HCT116 (cell line): ENCODE data around the gene CEP131.
A peak's percentile ranks its signal among the peaks of the same experiment; 100 is the strongest.

Experiments used
- ELF1 ChIP-seq: IDR thresholded peaks from 2 replicates; pipeline ENCODE4 v1.6.1; 2012; ENCODE audit warnings: low read depth, borderline replicate concordance
- EZH2 ChIP-seq: fragments of 200-600 bp; sonication (generic); IDR thresholded peaks from 2 replicates; pipeline ENCODE4 v1.6.1; 2017; ENCODE audit warnings: antibody characterized with exemption, mixed run types
- EZH2phosphoT487 ChIP-seq: fragments of 200-600 bp; IDR thresholded peaks from 2 replicates; pipeline ENCODE4 v1.6.1; 2018; ENCODE audit warnings: antibody characterized with exemption, borderline replicate concordance
- FOSL1 ChIP-seq: IDR thresholded peaks from 2 replicates; pipeline ENCODE4 v1.6.1; 2012; ENCODE audit warnings: low read depth
- POLR2A ChIP-seq: IDR thresholded peaks from 2 replicates; pipeline ENCODE4 v1.7.0; 2011; ENCODE audit warnings: borderline replicate concordance; ENCODE audit not compliant: insufficient read depth, insufficient read length; ENCODE audit errors: extremely low read depth
- POLR2AphosphoS5 ChIP-seq: IDR thresholded peaks from 2 replicates; pipeline ENCODE4 v1.6.1; 2011; ENCODE audit warnings: mild to moderate bottlenecking, low read depth, low read length, moderate library complexity
- RAD21 ChIP-seq: IDR thresholded peaks from 2 replicates; pipeline ENCODE4 v1.6.1; 2012; ENCODE audit warnings: low read depth, mild to moderate bottlenecking
- SIN3A ChIP-seq: IDR thresholded peaks from 2 replicates; pipeline ENCODE4 v1.6.1; 2012; ENCODE audit warnings: low read depth
- YY1 ChIP-seq: IDR thresholded peaks from 2 replicates; pipeline ENCODE4 v1.6.1; 2011; ENCODE audit warnings: low read length, low read depth, moderate library complexity, mild to moderate bottlenecking; ENCODE audit not compliant: insufficient replicate concordance; ENCODE audit errors: extremely low read depth
- ZNF274 ChIP-seq: fragments of 200-500 bp; sonication (Bioruptor generic); IDR thresholded peaks from 2 replicates; pipeline ENCODE4 v1.6.1; 2014; ENCODE audit warnings: mild to moderate bottlenecking, low read depth, low read length, inconsistent platforms
- TF ChIP-seq, protein P1 (sequence below), 3 experiments: fragments of 200-600 bp in 1 of 3; sonication (generic) in 1 of 3; IDR thresholded peaks in 2 of 3; conservative IDR thresholded peaks in 1 of 3; 2 replicates each; pipeline ENCODE4 v1.5.1; 2012 to 2017; ENCODE audit warnings: low read depth in 2 of 3, low read length in 2 of 3, antibody characterized with exemption in 1 of 3, borderline replicate concordance in 1 of 3, control low read depth in 1 of 3, mild to moderate bottlenecking in 1 of 3, mixed read lengths in 1 of 3, mixed run types in 1 of 3, moderate library complexity in 1 of 3; ENCODE audit not compliant: insufficient read depth in 1 of 3
- TF ChIP-seq, protein P2 (sequence below): IDR thresholded peaks from 2 replicates; pipeline ENCODE4 v1.6.1; 2012; ENCODE audit warnings: low read depth

DNA sequence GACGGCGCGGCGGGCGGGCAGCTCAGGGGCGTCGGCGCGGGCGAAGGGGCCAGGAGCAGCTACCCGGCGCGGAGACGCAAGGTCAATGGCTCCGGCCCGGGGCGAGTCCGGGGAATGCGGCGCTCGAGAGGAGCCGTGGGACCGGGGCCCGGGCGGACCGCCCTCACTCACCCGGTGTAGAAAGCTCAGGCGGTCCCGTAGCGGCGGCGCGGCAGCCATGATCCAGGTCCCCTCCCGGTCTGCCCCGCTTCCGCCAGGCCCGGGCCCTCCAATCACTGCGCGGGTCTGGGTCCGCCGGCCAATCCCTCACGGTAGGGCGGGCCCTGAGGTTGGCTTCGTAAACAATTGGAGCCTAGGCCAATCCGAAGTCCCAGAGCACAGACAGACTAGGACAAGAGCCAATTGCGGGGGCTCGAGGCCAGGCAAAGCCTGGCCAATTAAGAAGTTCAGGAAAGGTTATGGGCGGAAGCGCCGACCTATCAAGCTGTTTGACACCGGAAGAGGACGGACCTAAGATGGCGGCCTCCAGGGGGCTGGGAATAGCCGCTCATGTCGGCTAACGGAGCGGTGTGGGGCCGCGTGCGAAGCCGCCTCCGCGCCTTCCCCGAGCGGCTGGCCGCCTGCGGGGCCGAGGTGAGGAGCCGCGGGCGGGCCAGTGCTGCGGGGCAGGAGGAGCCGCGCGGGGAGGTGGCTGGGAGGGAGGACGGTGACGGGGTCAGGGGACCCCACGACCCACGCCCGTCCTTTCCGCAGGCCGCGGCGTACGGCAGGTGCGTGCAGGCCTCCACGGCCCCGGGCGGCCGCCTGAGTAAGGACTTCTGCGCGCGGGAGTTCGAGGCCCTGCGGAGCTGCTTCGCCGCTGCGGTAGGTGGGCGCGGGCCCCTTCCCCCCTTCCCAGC, 16.3 kb upstream of the CEP131 start, which contains the start of the genes NDUFAF8 and TEPSIN:
- TF ChIP-seq, protein P1, sequence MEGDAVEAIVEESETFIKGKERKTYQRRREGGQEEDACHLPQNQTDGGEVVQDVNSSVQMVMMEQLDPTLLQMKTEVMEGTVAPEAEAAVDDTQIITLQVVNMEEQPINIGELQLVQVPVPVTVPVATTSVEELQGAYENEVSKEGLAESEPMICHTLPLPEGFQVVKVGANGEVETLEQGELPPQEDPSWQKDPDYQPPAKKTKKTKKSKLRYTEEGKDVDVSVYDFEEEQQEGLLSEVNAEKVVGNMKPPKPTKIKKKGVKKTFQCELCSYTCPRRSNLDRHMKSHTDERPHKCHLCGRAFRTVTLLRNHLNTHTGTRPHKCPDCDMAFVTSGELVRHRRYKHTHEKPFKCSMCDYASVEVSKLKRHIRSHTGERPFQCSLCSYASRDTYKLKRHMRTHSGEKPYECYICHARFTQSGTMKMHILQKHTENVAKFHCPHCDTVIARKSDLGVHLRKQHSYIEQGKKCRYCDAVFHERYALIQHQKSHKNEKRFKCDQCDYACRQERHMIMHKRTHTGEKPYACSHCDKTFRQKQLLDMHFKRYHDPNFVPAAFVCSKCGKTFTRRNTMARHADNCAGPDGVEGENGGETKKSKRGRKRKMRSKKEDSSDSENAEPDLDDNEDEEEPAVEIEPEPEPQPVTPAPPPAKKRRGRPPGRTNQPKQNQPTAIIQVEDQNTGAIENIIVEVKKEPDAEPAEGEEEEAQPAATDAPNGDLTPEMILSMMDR (IDR thresholded peaks at IDR 0.05 in 2 of 3, conservative IDR thresholded peaks at IDR 0.05 in 1 of 3; ENCODE audit: borderline replicate concordance in 1 of 3, insufficient read depth in 1 of 3, low read depth in 2 of 3, low read length in 2 of 3), result no peak
- peak; percentile 97 for TF ChIP-seq YY1
- TF ChIP-seq FOSL1, result no peak
- TF ChIP-seq EZH2phosphoT487, result no peak
- peak; percentile 99; the same call in 1 of the 2 replicates for TF ChIP-seq ELF1
- TF ChIP-seq POLR2A, result peak; percentile 24
- TF ChIP-seq EZH2, result no peak
- TF ChIP-seq RAD21, result no peak
- no peak for TF ChIP-seq ZNF274
- TF ChIP-seq SIN3A, result peak; percentile 84; the same call in 1 of the 2 replicates
- TF ChIP-seq, protein P2, sequence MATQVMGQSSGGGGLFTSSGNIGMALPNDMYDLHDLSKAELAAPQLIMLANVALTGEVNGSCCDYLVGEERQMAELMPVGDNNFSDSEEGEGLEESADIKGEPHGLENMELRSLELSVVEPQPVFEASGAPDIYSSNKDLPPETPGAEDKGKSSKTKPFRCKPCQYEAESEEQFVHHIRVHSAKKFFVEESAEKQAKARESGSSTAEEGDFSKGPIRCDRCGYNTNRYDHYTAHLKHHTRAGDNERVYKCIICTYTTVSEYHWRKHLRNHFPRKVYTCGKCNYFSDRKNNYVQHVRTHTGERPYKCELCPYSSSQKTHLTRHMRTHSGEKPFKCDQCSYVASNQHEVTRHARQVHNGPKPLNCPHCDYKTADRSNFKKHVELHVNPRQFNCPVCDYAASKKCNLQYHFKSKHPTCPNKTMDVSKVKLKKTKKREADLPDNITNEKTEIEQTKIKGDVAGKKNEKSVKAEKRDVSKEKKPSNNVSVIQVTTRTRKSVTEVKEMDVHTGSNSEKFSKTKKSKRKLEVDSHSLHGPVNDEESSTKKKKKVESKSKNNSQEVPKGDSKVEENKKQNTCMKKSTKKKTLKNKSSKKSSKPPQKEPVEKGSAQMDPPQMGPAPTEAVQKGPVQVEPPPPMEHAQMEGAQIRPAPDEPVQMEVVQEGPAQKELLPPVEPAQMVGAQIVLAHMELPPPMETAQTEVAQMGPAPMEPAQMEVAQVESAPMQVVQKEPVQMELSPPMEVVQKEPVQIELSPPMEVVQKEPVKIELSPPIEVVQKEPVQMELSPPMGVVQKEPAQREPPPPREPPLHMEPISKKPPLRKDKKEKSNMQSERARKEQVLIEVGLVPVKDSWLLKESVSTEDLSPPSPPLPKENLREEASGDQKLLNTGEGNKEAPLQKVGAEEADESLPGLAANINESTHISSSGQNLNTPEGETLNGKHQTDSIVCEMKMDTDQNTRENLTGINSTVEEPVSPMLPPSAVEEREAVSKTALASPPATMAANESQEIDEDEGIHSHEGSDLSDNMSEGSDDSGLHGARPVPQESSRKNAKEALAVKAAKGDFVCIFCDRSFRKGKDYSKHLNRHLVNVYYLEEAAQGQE, result no peak
- TF ChIP-seq POLR2AphosphoS5, result peak; percentile 71
